Activated naive CD8-positive, alpha-beta T cell treated with anti-CD3 and anti-CD28 coated beads for 36 hours (primary cell): ENCODE data around the gene UBAC1. TPM values are rescaled to one million over a fixed set of nuclear protein-coding genes. Genes with fewer than 3 reads are reported as not detected.

ENCODE experiments used
- DNase-seq: peaks from one replicate; pipeline ENCODE4 v3.0.0; 2021
- H3K27ac Mint-ChIP-seq: one replicate; pipeline ENCODE4 v1.8.0; 2022; ENCODE audit warnings: mild to moderate bottlenecking, moderate library complexity, mixed read lengths
- H3K27me3 Mint-ChIP-seq: one replicate; pipeline ENCODE4 v1.8.0; 2022; ENCODE audit warnings: mild to moderate bottlenecking, mixed read lengths
- H3K36me3 Mint-ChIP-seq: one replicate; pipeline ENCODE4 v1.8.0; 2021; ENCODE audit warnings: mild to moderate bottlenecking, mixed read lengths
- H3K4me1 Mint-ChIP-seq: one replicate; pipeline ENCODE4 v1.8.0; 2021; ENCODE audit warnings: mixed read lengths
- H3K4me3 Mint-ChIP-seq: one replicate; pipeline ENCODE4 v1.8.0; 2022; ENCODE audit warnings: mild to moderate bottlenecking, moderate library complexity, mixed read lengths
- H3K9me3 Mint-ChIP-seq: one replicate; pipeline ENCODE4 v1.8.0; 2022; ENCODE audit warnings: mixed read lengths
- total RNA-seq, 2 experiments: library from RNA; stranded (reverse); gene quantifications; one replicate each; pipeline ENCODE4 v1.2.3, GENCODE V29; 2021

The UBAC1 gene
- total RNA-seq, 2 experiments from 2014 or later, result 30.0 to 32.6 TPM

DNA sequence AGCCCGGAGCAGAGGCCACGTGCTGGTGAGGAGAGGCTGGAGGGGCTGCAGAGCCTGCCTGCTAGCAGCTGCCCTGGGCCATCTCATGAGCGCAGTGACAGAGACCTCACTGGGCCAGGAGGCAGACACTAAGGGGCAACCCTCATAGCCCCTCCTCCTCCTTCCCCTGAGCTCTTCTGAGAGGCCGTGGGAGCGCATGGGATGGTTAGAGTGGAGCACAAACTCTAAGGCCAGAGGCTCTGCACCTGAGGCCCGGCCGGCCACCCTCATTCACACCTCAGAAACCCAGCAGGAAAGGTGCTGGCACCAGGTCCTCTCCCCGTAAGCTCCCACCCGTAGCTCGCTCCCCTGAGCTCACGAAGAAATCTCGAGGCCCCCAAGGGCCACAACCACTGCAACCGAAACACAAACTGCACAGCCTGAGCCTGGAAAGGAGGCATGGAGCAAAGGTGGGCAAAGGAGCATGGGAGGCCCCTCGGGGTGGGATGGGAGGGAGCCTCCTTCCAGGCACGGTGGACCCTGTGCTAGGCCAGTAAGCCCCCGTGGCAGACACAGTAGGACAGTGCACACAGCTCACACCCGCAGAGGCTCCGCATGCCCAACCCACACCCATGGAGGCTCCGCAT is 71.5 kb downstream of the UBAC1 start:
- no peaks in the 10 kb centered on the region for H3K27me3 Mint-ChIP-seq
- no peaks in the 10 kb centered on the region for H3K9me3 Mint-ChIP-seq
- H3K4me1 Mint-ChIP-seq, result peaks cover 55% of the 10 kb centered on the region
- H3K36me3 Mint-ChIP-seq, result no peaks in the 10 kb centered on the region
- no peak overlapping the region for H3K4me3 Mint-ChIP-seq
- no peak overlapping the region for H3K27ac Mint-ChIP-seq
- no peak for DNase-seq

DNA sequence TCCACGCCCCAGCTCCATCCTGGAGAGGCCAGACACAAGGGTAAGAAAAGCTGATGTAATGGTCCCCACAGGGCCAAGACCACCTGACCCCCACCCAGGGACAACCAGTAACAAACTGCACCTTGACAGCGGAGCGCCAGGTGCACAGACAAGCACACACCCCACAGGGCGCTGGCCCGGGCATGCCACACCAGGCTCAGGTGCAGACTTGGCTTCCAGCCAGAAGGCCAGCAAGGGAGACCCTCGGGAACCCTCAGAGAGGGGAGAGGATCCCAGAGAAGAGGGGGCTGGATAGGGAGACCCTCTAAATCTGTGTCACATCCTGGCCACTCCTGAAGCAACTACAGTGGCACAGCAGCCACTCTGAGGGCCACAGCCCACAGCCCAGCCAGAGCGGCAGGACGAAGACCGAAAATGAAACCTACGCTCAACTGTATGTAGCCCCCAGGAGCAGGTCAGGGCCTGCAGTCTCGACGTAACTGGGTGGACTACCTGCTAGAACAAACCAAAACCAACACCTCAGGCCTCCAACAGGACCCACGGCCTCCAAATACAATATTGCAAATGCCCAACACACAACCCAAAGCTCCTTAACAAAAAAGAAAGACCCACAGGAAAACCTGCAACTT is 72.3 kb downstream of the UBAC1 start:
- Mint-ChIP-seq H3K4me3 (no peak overlapping the region), H3K27me3 (no peaks in the 10 kb centered on the region), H3K4me1 (peaks cover 58% of the 10 kb centered on the region), H3K9me3 (no peaks in the 10 kb centered on the region), H3K27ac (no peak overlapping the region), H3K36me3 (no peaks in the 10 kb centered on the region)
- no peak for DNase-seq

DNA sequence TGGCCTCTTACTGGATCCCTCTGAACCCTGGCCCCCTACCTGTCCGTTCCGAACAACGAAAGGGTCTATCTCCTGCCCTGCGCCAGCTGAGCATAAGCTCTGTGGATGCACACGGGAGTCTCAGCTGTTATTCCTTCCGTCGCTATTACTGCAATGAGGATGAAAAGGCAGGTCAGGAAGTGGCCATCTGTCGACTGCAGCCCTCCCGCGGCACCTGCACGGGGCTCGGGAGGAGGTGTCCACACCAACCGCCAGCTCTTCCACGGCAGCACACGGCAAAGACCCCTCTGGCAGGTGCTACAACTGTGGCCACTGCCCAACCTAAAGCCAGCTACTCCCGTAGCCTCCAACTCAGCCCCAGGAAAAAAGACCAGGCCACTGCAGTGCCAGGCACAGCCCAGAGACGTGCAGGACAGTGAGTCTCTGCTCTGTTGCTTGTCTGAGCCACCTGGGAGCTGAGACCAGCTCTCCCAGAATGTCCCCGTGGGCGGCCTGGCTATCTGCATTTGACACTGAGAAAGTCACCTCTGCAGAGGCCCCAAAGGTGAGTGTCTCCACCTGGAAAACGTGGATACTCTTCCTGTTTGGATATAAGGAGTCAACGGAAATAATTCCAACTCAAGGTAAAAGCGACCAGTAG is 72.9 kb downstream of the UBAC1 start:
- Mint-ChIP-seq H3K4me3 (no peak overlapping the region), H3K36me3 (no peaks in the 10 kb centered on the region), H3K27ac (peak overlapping the region; percentile 76), H3K27me3 (no peaks in the 10 kb centered on the region), H3K9me3 (no peaks in the 10 kb centered on the region), H3K4me1 (peaks cover 58% of the 10 kb centered on the region)
- DNase-seq, result no peak

DNA sequence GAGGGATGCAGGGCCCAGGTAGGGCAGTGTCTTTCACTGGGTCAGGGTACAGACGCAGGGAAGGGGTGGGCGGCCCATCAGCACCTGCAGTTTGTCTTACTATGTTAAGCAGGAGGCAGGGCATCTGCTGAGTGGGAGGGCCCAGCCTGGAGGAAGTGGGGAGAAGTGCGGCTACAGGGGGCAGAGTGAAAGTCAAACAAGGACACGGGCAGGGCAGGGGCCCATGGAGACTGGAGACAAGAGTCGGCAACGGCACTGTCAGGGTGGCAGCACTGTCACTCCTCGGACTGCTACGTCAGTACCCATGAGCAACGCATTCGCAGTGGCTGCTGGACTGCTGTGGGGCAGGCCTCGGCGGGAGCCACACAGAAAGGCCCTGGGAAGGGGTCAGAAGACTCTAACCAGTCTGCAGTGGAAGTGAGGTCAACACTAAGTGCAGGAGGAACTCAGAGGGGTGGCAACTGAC is 73.6 kb downstream of the UBAC1 start:
- Mint-ChIP-seq H3K36me3 (no peaks in the 10 kb centered on the region), H3K27ac (peak overlapping the region; percentile 76), H3K27me3 (no peaks in the 10 kb centered on the region), H3K4me3 (peak overlapping the region; percentile 60), H3K4me1 (peaks cover 55% of the 10 kb centered on the region), H3K9me3 (no peaks in the 10 kb centered on the region)
- peak; percentile 72 for DNase-seq

DNA sequence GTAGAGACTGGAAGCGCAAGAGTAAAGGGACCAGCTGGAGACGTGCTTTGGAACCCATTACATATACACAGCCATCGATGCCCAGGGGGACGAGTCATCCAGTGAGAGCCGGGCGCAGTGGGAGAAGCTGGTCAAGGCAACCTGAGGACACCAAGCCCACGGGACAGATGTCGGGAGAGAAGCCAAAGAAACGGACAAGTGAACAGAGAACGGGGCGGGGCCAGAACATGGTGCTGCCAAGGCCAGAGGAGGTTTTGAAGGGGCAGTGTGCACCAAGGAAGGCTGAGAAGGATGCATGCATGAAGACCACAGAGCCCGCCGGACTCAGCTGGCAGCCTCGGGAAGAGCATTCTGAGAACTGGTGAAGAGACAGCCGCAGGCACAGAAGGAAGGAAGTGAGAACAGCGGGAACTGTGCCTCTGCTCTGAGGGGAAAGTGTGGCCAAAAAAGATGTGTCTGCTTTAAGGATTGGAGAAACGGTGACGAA is 74.1 kb downstream of the UBAC1 start:
- Mint-ChIP-seq H3K36me3 (no peaks in the 10 kb centered on the region), H3K9me3 (no peaks in the 10 kb centered on the region), H3K27me3 (no peaks in the 10 kb centered on the region), H3K4me3 (peak overlapping the region; percentile 60), H3K27ac (peak overlapping the region; percentile 76), H3K4me1 (peaks cover 54% of the 10 kb centered on the region)
- DNase-seq, result no peak

DNA sequence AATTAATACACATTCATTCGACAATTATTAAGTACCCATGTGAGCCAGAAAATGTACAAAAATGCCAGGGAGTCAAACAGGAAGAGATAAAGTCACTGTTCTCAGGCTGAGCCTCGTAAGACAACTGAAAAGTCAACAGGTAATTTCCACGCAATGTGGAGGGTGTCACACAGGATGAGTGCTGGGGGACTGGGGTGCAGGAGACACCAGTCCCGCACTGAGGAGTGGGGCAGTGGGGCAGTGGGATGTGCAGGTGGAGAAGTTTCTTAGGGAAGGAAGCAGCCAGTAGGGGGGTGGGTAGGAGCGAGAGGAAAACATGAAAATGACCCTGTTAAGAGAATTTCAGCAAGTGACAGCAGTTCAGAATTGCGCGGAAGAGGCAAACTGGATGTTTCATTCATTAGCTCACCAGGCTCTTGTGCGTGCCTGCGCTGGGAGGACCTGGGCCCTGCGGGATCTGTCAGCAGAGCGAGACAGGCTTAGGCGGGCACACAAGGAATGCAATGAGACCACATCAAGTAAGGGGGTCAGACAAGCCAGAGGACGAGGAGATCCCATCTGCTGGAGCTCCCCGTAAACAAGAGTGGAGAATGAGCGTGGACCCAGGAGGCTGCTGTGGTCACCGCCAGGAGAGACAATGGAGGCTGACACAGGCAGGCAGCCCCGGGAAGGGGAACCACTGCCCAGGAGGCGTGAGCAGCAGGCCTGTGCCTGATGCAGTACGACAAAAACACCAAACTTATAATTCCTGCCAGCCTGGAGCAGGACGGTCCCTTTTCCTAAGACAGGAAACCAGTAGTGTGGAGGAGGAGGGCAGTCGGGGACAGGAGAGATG is 74.8 kb downstream of the UBAC1 start:
- peak overlapping the region; percentile 76 for H3K27ac Mint-ChIP-seq
- no peak overlapping the region for H3K4me3 Mint-ChIP-seq
- H3K36me3 Mint-ChIP-seq, result no peaks in the 10 kb centered on the region
- no peaks in the 10 kb centered on the region for H3K9me3 Mint-ChIP-seq
- peaks cover 50% of the 10 kb centered on the region for H3K4me1 Mint-ChIP-seq
- DNase-seq, result no peak
- H3K27me3 Mint-ChIP-seq, result no peaks in the 10 kb centered on the region

DNA sequence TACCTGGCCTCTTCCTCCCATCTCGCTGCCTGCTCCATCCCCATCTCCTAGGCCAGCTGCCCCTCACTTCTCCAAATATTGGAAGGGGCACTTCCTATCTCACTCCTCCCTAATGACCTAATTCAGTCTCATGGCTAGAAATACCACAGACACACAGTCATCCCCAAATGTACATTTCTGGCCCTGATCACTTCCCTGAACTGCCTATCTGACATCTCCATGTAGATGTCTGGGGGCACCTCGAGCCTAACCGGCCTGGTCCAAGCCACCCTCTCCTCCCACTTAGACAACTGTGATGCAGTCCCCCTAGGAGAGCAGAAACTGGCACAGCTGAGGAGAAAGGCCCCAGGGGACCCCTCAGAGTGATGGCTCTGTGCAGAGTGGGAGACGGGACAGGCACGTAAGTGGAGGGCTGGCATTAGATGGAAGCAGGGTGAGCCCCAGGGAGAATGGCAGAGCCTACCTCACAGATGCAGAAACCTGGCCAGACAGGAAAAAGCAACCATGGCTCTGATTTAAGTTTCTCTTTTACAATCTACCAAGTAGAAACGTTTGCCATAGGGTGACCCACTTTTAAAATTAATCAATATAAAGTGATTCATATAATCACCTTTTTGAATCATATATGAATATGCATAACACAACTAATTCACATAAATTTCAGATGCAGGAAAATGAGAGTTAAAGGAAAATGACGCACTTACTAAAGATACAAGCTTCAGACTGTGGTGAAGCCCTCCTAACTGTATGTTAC is 75.9 kb downstream of the UBAC1 start:
- Mint-ChIP-seq H3K27me3 (no peaks in the 10 kb centered on the region), H3K4me3 (no peak overlapping the region), H3K36me3 (no peaks in the 10 kb centered on the region), H3K27ac (no peak overlapping the region), H3K9me3 (no peaks in the 10 kb centered on the region), H3K4me1 (peaks cover 49% of the 10 kb centered on the region)
- no peak for DNase-seq

DNA sequence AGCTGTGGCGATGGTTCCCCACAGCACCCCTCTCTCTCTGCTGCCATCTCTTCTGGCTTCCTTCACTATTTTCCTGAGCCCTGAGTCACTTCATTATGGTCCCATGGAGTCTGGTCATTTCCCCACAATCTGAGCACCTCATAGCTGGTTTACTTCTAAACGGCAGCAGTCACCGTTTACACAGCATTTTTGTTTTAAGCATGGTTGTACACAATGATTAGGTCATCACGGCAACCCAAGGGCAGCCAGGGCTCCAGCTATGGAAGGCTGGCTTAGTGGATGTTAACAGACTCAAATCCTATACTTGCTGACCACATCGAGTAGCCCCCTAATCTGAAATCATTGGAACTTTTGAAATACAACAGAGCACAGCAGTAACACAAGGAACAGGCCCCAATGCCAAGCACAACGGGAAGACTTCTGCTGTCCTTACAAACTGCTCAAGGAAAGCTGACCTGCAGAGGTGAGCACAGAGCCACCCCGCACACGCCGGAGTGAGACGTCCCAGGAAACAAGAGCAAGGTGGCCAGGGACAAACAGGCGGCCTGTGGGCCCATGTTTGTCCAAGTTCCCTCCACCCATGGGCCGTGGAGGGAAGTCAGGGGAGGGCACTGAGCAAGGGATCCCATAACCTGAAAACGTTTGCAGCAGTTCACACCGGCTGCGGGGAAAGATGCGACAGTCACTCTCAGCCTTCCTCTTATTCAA is 76.7 kb downstream of the UBAC1 start:
- Mint-ChIP-seq H3K4me3 (no peak overlapping the region), H3K36me3 (no peaks in the 10 kb centered on the region), H3K27me3 (no peaks in the 10 kb centered on the region), H3K9me3 (no peaks in the 10 kb centered on the region), H3K4me1 (peaks cover 49% of the 10 kb centered on the region), H3K27ac (no peak overlapping the region)
- no peak for DNase-seq

DNA sequence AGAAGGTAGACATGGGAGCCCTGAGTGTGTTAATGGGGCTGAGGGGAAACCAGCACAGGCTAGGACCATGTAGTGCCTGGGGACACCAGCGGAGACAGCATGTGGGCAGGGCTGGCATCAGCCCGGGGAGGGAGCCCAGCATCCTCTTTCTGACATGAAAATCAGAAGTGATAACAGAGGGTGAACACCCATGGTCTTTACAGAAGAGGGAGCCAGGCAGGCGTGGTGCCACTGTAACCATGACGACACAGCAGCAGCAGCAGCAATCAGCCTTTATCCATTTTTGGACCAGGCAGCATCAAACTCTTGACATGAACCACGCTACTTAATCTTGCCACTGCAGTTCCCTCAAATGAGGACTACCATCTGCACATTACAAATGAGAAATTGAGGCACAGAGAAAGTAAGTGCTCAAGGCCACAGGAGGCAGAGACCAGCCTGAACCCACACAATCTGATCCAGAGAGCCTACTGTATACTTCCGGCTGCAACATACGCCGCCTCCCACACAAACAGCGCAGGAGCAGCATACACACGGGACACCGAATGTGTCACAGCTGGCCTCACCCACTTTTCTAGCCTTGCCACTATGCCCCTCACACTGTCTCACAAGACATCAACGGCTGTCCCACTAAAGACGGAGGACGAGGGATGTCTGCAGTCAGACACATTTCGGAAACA is 77.6 kb downstream of the UBAC1 start:
- H3K4me1 Mint-ChIP-seq, result peaks cover 49% of the 10 kb centered on the region
- H3K27ac Mint-ChIP-seq, result no peak overlapping the region
- no peak for DNase-seq
- no peaks in the 10 kb centered on the region for H3K36me3 Mint-ChIP-seq
- no peaks in the 10 kb centered on the region for H3K27me3 Mint-ChIP-seq
- H3K4me3 Mint-ChIP-seq, result no peak overlapping the region
- no peaks in the 10 kb centered on the region for H3K9me3 Mint-ChIP-seq

Other genes with a start within 250 kb of the UBAC1 start
- 10 to 100 TPM; 19.9 to 21.8 TPM for gene CAMSAP1, start 53.8 kb downstream of the UBAC1 start, total RNA-seq
- gene NACC2, start 133.9 kb upstream of the UBAC1 start, total RNA-seq, result 1 to 10 TPM; 5.3 to 5.6 TPM
- 10 to 100 TPM; 27.2 to 28.7 TPM for gene TMEM250, start 157.5 kb upstream of the UBAC1 start, total RNA-seq
- gene LHX3, start 243.8 kb upstream of the UBAC1 start, total RNA-seq, result not detected